Brain microvascular endothelial cell (primary cell): ENCODE results near the gene PCDHB7.
"Not testable (repeated sequence)": the region's sequence is repeated elsewhere in the genome, so short reads cannot be mapped to it uniquely, and the experiment has no call there.

Experiments used
- DNase-seq: peaks from one replicate; pipeline ENCODE4 v3.0.0-alpha.2; 2020
- H3K27ac ChIP-seq: fragments of 250-450 bp; sonication (Bioruptor Pico); 2 replicates; pipeline ENCODE4 v1.5.1; 2020; ENCODE audit warnings: mild to moderate bottlenecking, moderate library complexity
- H3K27me3 ChIP-seq: fragments of 250-450 bp; sonication (Bioruptor Pico); replicated peaks from 2 replicates; pipeline ENCODE4 v1.5.1; 2020; ENCODE audit warnings: mild to moderate bottlenecking
- H3K36me3 ChIP-seq: fragments of 250-450 bp; sonication (Bioruptor Pico); replicated peaks from 2 replicates; pipeline ENCODE4 v1.5.1; 2020; ENCODE audit warnings: mild to moderate bottlenecking
- H3K4me3 ChIP-seq: 2 replicates; pipeline ENCODE4 v1.5.1; 2011; ENCODE audit warnings: low read depth, mild to moderate bottlenecking, control low read depth, low read length, moderate library complexity
- CTCF ChIP-seq: IDR thresholded peaks from 2 replicates; pipeline ENCODE4 v1.5.1; 2011; ENCODE audit warnings: low read depth, mild to moderate bottlenecking, moderate library complexity, low read length, control low read depth, inconsistent platforms; ENCODE audit errors: missing control alignments
- in situ Hi-C: cut with HindIII; loops from 2 replicates; pipeline ENCODE4 v1.10.0; 2017; ENCODE audit warnings: low sequenced_read_pairs, low pct_ligation_motif_present

The PCDHB7 gene

GRCh38 chr5:141172381-141173204 lies at the start of gene PCDHB7:
Gene PCDHB7 (plus strand): TSS chr5:141172644. CDS start chr5:141172836, 192 bp downstream.
- Histone ChIP-seq H3K27ac (no peak within 1 kb of the TSS), H3K36me3 (no peaks in the 10 kb centered on the region), H3K27me3 (no peaks in the 10 kb centered on the region), H3K4me3 (no peak within 1 kb of the TSS)
- no peak for DNase-seq
- in situ Hi-C loops = no loop called here
- TF ChIP-seq CTCF = peak; percentile 46

GRCh38 chr5:141123396-141124135 lies 48.9 kb upstream of the PCDHB7 start:
- DNase-seq, in situ Hi-C loops, H3K27me3 ChIP-seq: not testable (repeated sequence)

GRCh38 chr5:141127305-141127704 lies 45.1 kb upstream of the PCDHB7 start:
- no peak for DNase-seq
- no peak overlapping the region for H3K27ac ChIP-seq
- no peak for TF ChIP-seq CTCF
- H3K27me3 ChIP-seq = no peaks in the 10 kb centered on the region
- no peak overlapping the region for H3K4me3 ChIP-seq
- in situ Hi-C loops = no loop called here
- no peaks in the 10 kb centered on the region for H3K36me3 ChIP-seq

More at GRCh38 chr5:141123396-141124135, 48.9 kb upstream of the PCDHB7 start:
- H3K36me3 ChIP-seq, H3K4me3 ChIP-seq, H3K27ac ChIP-seq: not testable (repeated sequence)

GRCh38 chr5:141135030-141135717 lies 37.3 kb upstream of the PCDHB7 start, which contains the start of gene PCDHB5:
Gene PCDHB5 (plus strand): TSS chr5:141135206. CDS start chr5:141135435, 229 bp downstream.
- DNase-seq = no peak
- no peak within 1 kb of the TSS for H3K27ac ChIP-seq
- peak; percentile 35 for TF ChIP-seq CTCF
- no peak within 1 kb of the TSS for H3K4me3 ChIP-seq
- H3K36me3 ChIP-seq = no peaks in the 10 kb centered on the region
- in situ Hi-C loops = no loop called here
- no peaks in the 10 kb centered on the region for H3K27me3 ChIP-seq

GRCh38 chr5:141135718-141136266 lies 36.7 kb upstream of the PCDHB7 start:
- Histone ChIP-seq H3K36me3 (no peaks in the 10 kb centered on the region), H3K4me3 (no peak overlapping the region), H3K27ac (no peak overlapping the region), H3K27me3 (no peaks in the 10 kb centered on the region)
- no peak for DNase-seq
- in situ Hi-C loops = no loop called here
- no peak for TF ChIP-seq CTCF

- DNase-seq, in situ Hi-C loops, H3K27ac ChIP-seq: not testable (repeated sequence)
These were observed 35.1 kb upstream of the PCDHB7 start for GRCh38 chr5:141137346-141137745.

More at GRCh38 chr5:141137346-141137745, 35.1 kb upstream of the PCDHB7 start:
- not testable (repeated sequence) for H3K27me3 ChIP-seq, H3K36me3 ChIP-seq, H3K4me3 ChIP-seq
